ENCODE data around the gene GIGYF1. TPM values are rescaled to one million over a fixed set of nuclear protein-coding genes. Genes with fewer than 3 reads are reported as not detected.

The GIGYF1 gene
- total and polyA plus RNA-seq, 2 donors from 2014 or later: 11.6 to 51.3 TPM

- H3K27me3 ChIP-seq (ENCODE audit: control insufficient read depth, insufficient read depth, low read length): no peaks in the 10 kb centered on the region
- DNase-seq: peak; percentile 73 to 96 (median 88)
- H3K36me3 ChIP-seq (ENCODE audit: control insufficient read depth in 2 of 3, insufficient read depth in 3 of 3, low read length in 3 of 3): peaks cover 0 to 20% (median 14%) of the 10 kb centered on the region in 3 donors
- FAIRE-seq: no peak
- H3K4me1 ChIP-seq (ENCODE audit: control insufficient read depth in 2 of 3, insufficient read depth in 2 of 3, low read depth in 1 of 3, low read length in 3 of 3): peaks cover 0 to 3% (median 0%) of the 10 kb centered on the region in 3 donors
- peak overlapping the region; percentile 82 to 84 for H3K27ac ChIP-seq (ENCODE audit: low read depth in 2 of 2, low read length in 2 of 2)
- no peaks in the 10 kb centered on the region for H3K9me3 ChIP-seq (ENCODE audit: control insufficient read depth in 2 of 3, insufficient read depth in 1 of 3, low read length in 3 of 3)
- TF ChIP-seq CTCF (IDR thresholded peaks at IDR 0.05; ENCODE audit: borderline replicate concordance, extremely low read depth, insufficient read depth): no peak
- no peak overlapping the region for H3K9ac ChIP-seq (ENCODE audit: low read length in 3 of 3)
- intact Hi-C loops (cut with DNase I): no loop called here
- H3K4me3 ChIP-seq (ENCODE audit: low read length in 3 of 3): peak overlapping the region; percentile 37 to 60 (median 50)
Measured at GRCh38 chr7:100675581-100676350, 18.3 kb downstream of the GIGYF1 start.

GRCh38 chr7:100675105-100675451, 19.0 kb downstream of the GIGYF1 start:
- intact Hi-C loops (cut with DNase I): no loop called here
- peak in 1 of 5 donors; percentile 79 for DNase-seq

GRCh38 chr7:100674411-100675104, 19.5 kb downstream of the GIGYF1 start:
- Histone ChIP-seq H3K27me3 (ENCODE audit: control insufficient read depth, insufficient read depth, low read length) (no peaks in the 10 kb centered on the region), H3K4me3 (ENCODE audit: low read length in 3 of 3) (peak overlapping the region; percentile 61 to 79 (median 72)), H3K27ac (ENCODE audit: low read depth in 2 of 2, low read length in 2 of 2) (peak overlapping the region; percentile 93 to 99), H3K36me3 (ENCODE audit: control insufficient read depth in 2 of 3, insufficient read depth in 3 of 3, low read length in 3 of 3) (peaks cover 0 to 20% (median 14%) of the 10 kb centered on the region in 3 donors), H3K9ac (ENCODE audit: low read length in 3 of 3) (peak overlapping the region; percentile 16 to 87 (median 74)), H3K9me3 (ENCODE audit: control insufficient read depth in 2 of 3, insufficient read depth in 1 of 3, low read length in 3 of 3) (no peaks in the 10 kb centered on the region), H3K4me1 (ENCODE audit: control insufficient read depth in 2 of 3, insufficient read depth in 2 of 3, low read depth in 1 of 3, low read length in 3 of 3) (peaks cover 0 to 3% (median 0%) of the 10 kb centered on the region in 3 donors)
- intact Hi-C loops (cut with DNase I): no loop called here
- TF ChIP-seq CTCF (IDR thresholded peaks at IDR 0.05; ENCODE audit: borderline replicate concordance, extremely low read depth, insufficient read depth): no peak
- FAIRE-seq (no peak), DNase-seq (peak in 4 of 5 donors; percentile 47 to 84 (median 68))

More at GRCh38 chr7:100675105-100675451, 19.0 kb downstream of the GIGYF1 start:
- H3K27me3 ChIP-seq (ENCODE audit: control insufficient read depth, insufficient read depth, low read length): no peaks in the 10 kb centered on the region
- no peak for TF ChIP-seq CTCF (IDR thresholded peaks at IDR 0.05; ENCODE audit: borderline replicate concordance, extremely low read depth, insufficient read depth)
- H3K4me3 ChIP-seq (ENCODE audit: low read length in 3 of 3): peak overlapping the region in 2 of 3 donors; percentile 72 to 79
- H3K9me3 ChIP-seq (ENCODE audit: control insufficient read depth in 2 of 3, insufficient read depth in 1 of 3, low read length in 3 of 3): no peaks in the 10 kb centered on the region
- no peak for FAIRE-seq
- H3K27ac ChIP-seq (ENCODE audit: low read depth in 2 of 2, low read length in 2 of 2): peak overlapping the region; percentile 93 to 99
- peaks cover 0 to 3% (median 0%) of the 10 kb centered on the region in 3 donors for H3K4me1 ChIP-seq (ENCODE audit: control insufficient read depth in 2 of 3, insufficient read depth in 2 of 3, low read depth in 1 of 3, low read length in 3 of 3)
- peak overlapping the region in 1 of 3 donors; percentile 87 for H3K9ac ChIP-seq (ENCODE audit: low read length in 3 of 3)
- H3K36me3 ChIP-seq (ENCODE audit: control insufficient read depth in 2 of 3, insufficient read depth in 3 of 3, low read length in 3 of 3): peaks cover 0 to 20% (median 14%) of the 10 kb centered on the region in 3 donors
